ENCODE measurements around the gene GUCA2A. TPM values are rescaled to one million over a fixed set of nuclear protein-coding genes. Genes with fewer than 3 reads are reported as not detected.
A peak's percentile ranks its signal among the peaks of the same experiment; 100 is the strongest.

GUCA2A gene
- total and polyA plus RNA-seq, 2 of the 8 experiments (the other 6 are each of a cell fraction or from before 2014, with no cell fraction given): not detected

DNA sequence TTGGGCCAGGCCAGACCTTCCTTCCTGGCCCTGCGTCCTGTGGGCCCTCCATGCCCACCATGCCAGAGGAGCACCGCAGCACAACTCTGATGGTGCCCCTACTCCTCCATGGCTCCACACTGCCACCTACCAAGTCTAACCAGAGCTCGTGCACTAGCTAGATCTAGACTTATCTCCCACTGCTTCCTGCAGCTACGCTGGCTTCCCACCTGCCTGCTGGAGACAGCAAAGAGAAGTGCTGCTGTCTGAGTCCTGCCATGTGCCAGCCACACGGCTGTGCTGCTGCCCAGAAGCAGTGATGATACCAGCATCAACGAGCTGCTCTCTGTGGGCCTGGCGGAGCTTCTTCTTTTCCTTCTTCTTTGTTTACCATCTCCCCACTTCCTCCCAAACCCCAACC, 6.9 kb downstream of the GUCA2A start:
- no peak overlapping the region for H2BK120ac ChIP-seq (replicated peaks; ENCODE audit: low read depth, low read length)
- H3K4me1 ChIP-seq (replicated peaks in 1 of 4; ENCODE audit: control insufficient read depth in 3 of 4, insufficient read depth in 4 of 4, low read length in 3 of 4): no peaks in the 10 kb centered on the region
- H2AK5ac ChIP-seq (ENCODE audit: low read depth, low read length): no peak overlapping the region
- H3K27ac ChIP-seq (ENCODE audit: low read depth, low read length): no peak overlapping the region
- 82% methylated on average over 7 of the region's 7 CpGs; no CpG with 5 or more reads in 1 of the 2 experiments for WGBS, 2 experiments (ENCODE audit: extremely low coverage in 1 of 2, insufficient coverage in 1 of 2, insufficient read length in 1 of 2, insufficient replicate concordance in 2 of 2, low coverage in 1 of 2, low lambda C conversion rate in 2 of 2, missing lambda C conversion rate in 1 of 2)
- H3K4ac ChIP-seq (replicated peaks; ENCODE audit: insufficient read length, low read depth, low read length): no peak overlapping the region
- no peaks in the 10 kb centered on the region for H3K9me3 ChIP-seq (ENCODE audit: insufficient read depth in 2 of 2, low read depth in 1 of 2, low read length in 1 of 2)
- no peak overlapping the region for H4K91ac ChIP-seq (replicated peaks; ENCODE audit: insufficient read length, low read length)
- no peak overlapping the region for H3K4me3 ChIP-seq (ENCODE audit: extremely low read depth in 1 of 4, insufficient read depth in 2 of 4, low read depth in 3 of 4, low read length in 4 of 4)
- H3K23ac ChIP-seq (ENCODE audit: insufficient read length): no peak overlapping the region
- peak overlapping the region; percentile 91 for H4K8ac ChIP-seq (ENCODE audit: extremely low read depth, insufficient read depth, low read length)
- no peak overlapping the region for H2BK15ac ChIP-seq (ENCODE audit: low read length)
- no peak overlapping the region for H3K9ac ChIP-seq (replicated peaks in 1 of 4; ENCODE audit: extremely low read depth in 1 of 4, low read depth in 3 of 4, low read length in 3 of 4)
- FAIRE-seq (no peak), DNase-seq (ENCODE audit: low read depth in 1 of 2, low spot score in 2 of 2) (no peak)
- H3K79me2 ChIP-seq (ENCODE audit: control insufficient read depth in 1 of 2, insufficient read depth in 2 of 2, low read length in 2 of 2): no peaks in the 10 kb centered on the region
- H3K36me3 ChIP-seq (ENCODE audit: control insufficient read depth in 2 of 4, insufficient read depth in 4 of 4, low read length in 3 of 4): no peaks in the 10 kb centered on the region
- TF ChIP-seq YY1 (IDR thresholded peaks at IDR 0.05; ENCODE audit: low read depth, low read length) (no peak), CTCF (IDR thresholded peaks at IDR 0.05; ENCODE audit: control extremely low read depth in 1 of 3, insufficient read depth in 1 of 3, low read depth in 1 of 3, low read length in 3 of 3) (peak in 2 of 3 experiments; percentile 19 to 43; a peak in 2 of 4 replicates), EGR1 (IDR thresholded peaks at IDR 0.05; ENCODE audit: borderline replicate concordance, low read depth, low read length) (no peak), POLR2A (IDR thresholded peaks at IDR 0.05; ENCODE audit: control extremely low read depth in 1 of 2, low read depth in 2 of 2, low read length in 2 of 2) (no peak), RAD21 (IDR thresholded peaks at IDR 0.05 in 1 of 2, conservative IDR thresholded peaks at IDR 0.05 in 1 of 2; ENCODE audit: low read depth in 2 of 2, low read length in 2 of 2) (peak; percentile 39 to 57; a peak in 3 of 4 replicates), E2F6 (IDR thresholded peaks at IDR 0.05) (0 out of 2 replicates have a peak, but pooled peaks have one; percentile 32)
- TF ChIP-seq, protein P1, sequence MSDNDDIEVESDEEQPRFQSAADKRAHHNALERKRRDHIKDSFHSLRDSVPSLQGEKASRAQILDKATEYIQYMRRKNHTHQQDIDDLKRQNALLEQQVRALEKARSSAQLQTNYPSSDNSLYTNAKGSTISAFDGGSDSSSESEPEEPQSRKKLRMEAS (IDR thresholded peaks at IDR 0.05): peak; percentile 74
- ChIA-PET POLR2A (ENCODE audit: partially characterized antibody) (no interaction called here), CTCF (ENCODE audit: partially characterized antibody) (interaction anchor here (0.6 to 6.7 kb wide), 4 partner anchors 10 to 768 kb away, joined by 3 to 50 read pairs (median 6); no protein-coding TSS in a partner anchor)
- H3K14ac ChIP-seq (ENCODE audit: insufficient read length): no peak overlapping the region
- H3K18ac ChIP-seq (ENCODE audit: extremely low read depth, low read length): no peak overlapping the region
- no peak overlapping the region for H2BK5ac ChIP-seq (ENCODE audit: low read depth, low read length)
- H3K23me2 ChIP-seq (ENCODE audit: low read depth, low read length): no peaks in the 10 kb centered on the region; the same call in 1 of the 2 replicates
- H2BK20ac ChIP-seq (ENCODE audit: low read length): no peak overlapping the region
- H4K5ac ChIP-seq (ENCODE audit: insufficient read length, low read depth, low read length): no peak overlapping the region
- no peak overlapping the region for H3K4me2 ChIP-seq (ENCODE audit: insufficient read depth in 1 of 2, low read depth in 2 of 2, low read length in 2 of 2)
- no peak overlapping the region for H3K56ac ChIP-seq (replicated peaks; ENCODE audit: insufficient read length, low read depth, low read length)
- no peaks in the 10 kb centered on the region for H3K27me3 ChIP-seq (replicated peaks in 1 of 4; ENCODE audit: control insufficient read depth in 3 of 4, extremely low read depth in 1 of 4, insufficient read depth in 3 of 4, low read length in 3 of 4)
- H4K20me1 ChIP-seq (replicated peaks in 1 of 2; ENCODE audit: control insufficient read depth in 1 of 2, insufficient read depth in 2 of 2, low read length in 2 of 2): no peaks in the 10 kb centered on the region
- H3K79me1 ChIP-seq (ENCODE audit: low read depth, low read length): no peaks in the 10 kb centered on the region
- H2BK12ac ChIP-seq (ENCODE audit: low read depth, low read length): no peak overlapping the region
- H2AFZ ChIP-seq (ENCODE audit: low read length): no peak overlapping the region

All from H1 (cell line).